GM23338 (cell line): ENCODE data around the gene TPSAB1. TPM values are rescaled to one million over a fixed set of nuclear protein-coding genes. Genes with fewer than 3 reads are reported as not detected.

ENCODE experiments used
- ATAC-seq: fragments of 200-7000 bp; cut with Tn5 transposase; 3 replicates; pipeline ENCODE4 v1.9.1; 2020
- DNase-seq: peaks from one replicate; pipeline ENCODE4 v3.0.0-alpha.2; 2015; ENCODE audit warnings: low spot score
- H2AFZ ChIP-seq: fragments of 200-600 bp; sonication (generic); 2 replicates; pipeline ENCODE4 v1.8.0; 2016; ENCODE audit warnings: antibody characterized with exemption, mild to moderate bottlenecking, moderate library complexity
- H3F3A ChIP-seq: fragments of 200-600 bp; sonication (generic); replicated peaks from 2 replicates; pipeline ENCODE4 v1.8.0; 2017; ENCODE audit warnings: antibody characterized with exemption, mixed run types, low read depth
- H3K27ac ChIP-seq: fragments of 200-600 bp; sonication (generic); 2 replicates; pipeline ENCODE4 v1.6.1; 2016; ENCODE audit warnings: low read depth
- H3K27me3 ChIP-seq: fragments of 200-600 bp; sonication (generic); 2 replicates; pipeline ENCODE4 v1.8.0; 2016; ENCODE audit warnings: mild to moderate bottlenecking, mixed run types, moderate library complexity; ENCODE audit not compliant: insufficient read depth
- H3K36me3 ChIP-seq: fragments of 200-600 bp; sonication (generic); 2 replicates; pipeline ENCODE4 v1.8.0; 2016; ENCODE audit warnings: mild to moderate bottlenecking; ENCODE audit not compliant: insufficient read depth
- H3K4me1 ChIP-seq: fragments of 200-600 bp; sonication (generic); 2 replicates; pipeline ENCODE4 v1.8.0; 2016; ENCODE audit warnings: mild to moderate bottlenecking, moderate library complexity; ENCODE audit not compliant: insufficient read depth
- H3K4me2 ChIP-seq: fragments of 200-600 bp; sonication (generic); 2 replicates; pipeline ENCODE4 v1.7.1; 2017; ENCODE audit warnings: mixed run types
- H3K4me3 ChIP-seq: fragments of 200-600 bp; sonication (generic); 2 replicates; pipeline ENCODE4 v1.6.1; 2016; ENCODE audit warnings: mixed run types
- H3K79me2 ChIP-seq: fragments of 200-600 bp; sonication (generic); replicated peaks from 2 replicates; pipeline ENCODE4 v1.8.0; 2017; ENCODE audit warnings: mild to moderate bottlenecking; ENCODE audit not compliant: insufficient read depth
- H3K9me2 ChIP-seq: fragments of 200-600 bp; sonication (generic); 2 replicates; pipeline ENCODE4 v1.8.0; 2017; ENCODE audit not compliant: insufficient read depth
- H4K20me1 ChIP-seq: fragments of 200-600 bp; sonication (generic); replicated peaks from 2 replicates; pipeline ENCODE4 v1.8.0; 2017; ENCODE audit warnings: mild to moderate bottlenecking; ENCODE audit not compliant: insufficient read depth
- H3K27ac Mint-ChIP-seq: 2 replicates; pipeline ENCODE4 v1.8.0; 2020; ENCODE audit warnings: inconsistent platforms, mild to moderate bottlenecking, moderate library complexity, mixed read lengths
- H3K27me3 Mint-ChIP-seq: 3 replicates; pipeline ENCODE4 v1.8.0; 2022; ENCODE audit warnings: low read depth, mild to moderate bottlenecking, moderate library complexity, mixed read lengths, inconsistent platforms; ENCODE audit not compliant: insufficient read depth, poor library complexity
- H3K36me3 Mint-ChIP-seq: 3 replicates; pipeline ENCODE4 v1.8.0; 2021; ENCODE audit warnings: low read depth, mild to moderate bottlenecking, inconsistent platforms, moderate library complexity, mixed read lengths
- H3K4me1 Mint-ChIP-seq: 3 replicates; pipeline ENCODE4 v1.8.0; 2020; ENCODE audit warnings: mild to moderate bottlenecking, inconsistent platforms, mixed read lengths
- H3K4me3 Mint-ChIP-seq: 3 replicates; pipeline ENCODE4 v1.8.0; 2021; ENCODE audit warnings: moderate library complexity, mild to moderate bottlenecking, inconsistent platforms, mixed read lengths
- H3K9me3 Mint-ChIP-seq: 3 replicates; pipeline ENCODE4 v1.8.0; 2020; ENCODE audit warnings: moderate library complexity, mild to moderate bottlenecking, inconsistent platforms, mixed read lengths
- CREB1 ChIP-seq: fragments of 250-450 bp; sonication (Bioruptor Pico); IDR thresholded peaks from 2 replicates; pipeline ENCODE4 v1.5.0; 2020; ENCODE audit warnings: low read depth, mild to moderate bottlenecking, moderate library complexity
- EZH2phosphoT487 ChIP-seq: fragments of 200-600 bp; sonication (generic); IDR thresholded peaks from one replicate; pipeline ENCODE4 v1.8.1; 2018; ENCODE audit warnings: antibody characterized with exemption; ENCODE audit not compliant: unreplicated experiment
- STAT1 ChIP-seq: IDR thresholded peaks from one replicate; pipeline ENCODE4 v1.6.1; 2016; ENCODE audit warnings: antibody characterized with exemption; ENCODE audit not compliant: unreplicated experiment
- polyA plus RNA-seq: library from polyadenylated mRNA; unstranded; fragments of >200 nt; fragmentation: Nextera tagmentation; extraction: Ambion mirVana; gene quantifications from 2 replicates; pipeline ENCODE4 v1.2.1, GENCODE V29; 2016
- total RNA-seq: library from RNA; depleted of rRNA; stranded (reverse); fragments of >200 nt; shearing (Covaris generic); gene quantifications from 2 replicates; pipeline ENCODE4 v1.2.3, GENCODE V29; 2014
- TF ChIP-seq, protein P1 (sequence below): fragments of 250-450 bp; sonication (Bioruptor Pico); IDR thresholded peaks from 2 replicates; pipeline ENCODE4 v1.5.0; 2020; ENCODE audit warnings: mild to moderate bottlenecking, moderate library complexity
- TF ChIP-seq, protein P2 (sequence below): IDR thresholded peaks from one replicate; pipeline ENCODE4 v1.6.1; 2018; ENCODE audit warnings: antibody characterized with exemption; ENCODE audit not compliant: unreplicated experiment

TPSAB1 gene
- total and polyA plus RNA-seq, 2 experiments from 2014 or later, result not detected

DNA sequence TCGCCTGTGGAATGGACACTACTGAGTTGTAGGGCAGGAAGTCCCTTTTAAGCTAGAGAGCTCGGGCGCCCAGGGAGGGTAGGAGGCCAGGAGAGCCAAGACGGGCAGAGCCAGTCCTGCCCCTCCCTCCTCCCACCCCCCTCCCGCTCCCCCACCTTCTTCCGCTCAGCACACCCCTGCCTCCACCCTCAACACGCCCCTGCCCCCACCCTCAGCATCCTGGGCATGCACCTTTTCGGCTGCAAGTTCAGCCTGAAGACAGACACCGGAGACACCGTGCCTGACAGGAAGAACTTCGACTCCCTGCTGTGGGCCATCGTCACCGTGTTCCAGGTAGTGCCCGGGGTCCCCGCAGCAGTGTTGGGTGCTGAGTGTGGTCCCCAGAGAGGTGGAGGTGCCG, 33.7 kb upstream of the TPSAB1 start:
- no peaks in the 10 kb centered on the region for H3K27me3 ChIP-seq
- H3K27me3 Mint-ChIP-seq, result peaks cover 19% of the 10 kb centered on the region

DNA sequence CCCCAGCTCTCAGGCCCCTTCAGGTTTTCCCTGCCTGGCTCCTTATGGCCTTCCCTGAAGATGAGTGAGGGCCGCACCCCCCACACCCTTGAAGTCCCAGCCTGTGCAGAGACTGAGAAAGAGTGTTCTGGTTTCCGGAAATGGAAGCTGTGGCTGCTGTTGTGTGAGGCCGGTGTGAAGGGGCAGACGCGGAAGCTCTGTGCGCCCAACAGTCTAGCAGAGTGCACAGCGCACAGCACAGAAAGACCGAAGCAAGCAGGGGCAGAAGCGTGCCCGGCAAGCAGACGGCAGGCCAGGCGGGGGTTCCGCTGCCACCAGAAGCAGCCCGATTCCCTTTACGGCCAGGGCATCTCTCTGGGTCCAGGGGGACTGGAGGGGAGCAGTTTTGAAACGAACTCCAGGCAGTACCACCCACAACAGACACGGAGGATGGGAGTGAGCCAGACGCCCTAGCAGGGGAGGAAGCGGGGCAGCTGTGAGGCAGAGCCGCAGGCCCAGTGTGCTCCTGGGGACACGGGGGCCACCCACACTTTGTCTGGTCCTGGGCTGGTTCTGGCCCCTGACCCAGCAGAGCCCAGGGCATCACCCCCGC, 32.2 kb upstream of the TPSAB1 start:
- TF ChIP-seq, protein P1, sequence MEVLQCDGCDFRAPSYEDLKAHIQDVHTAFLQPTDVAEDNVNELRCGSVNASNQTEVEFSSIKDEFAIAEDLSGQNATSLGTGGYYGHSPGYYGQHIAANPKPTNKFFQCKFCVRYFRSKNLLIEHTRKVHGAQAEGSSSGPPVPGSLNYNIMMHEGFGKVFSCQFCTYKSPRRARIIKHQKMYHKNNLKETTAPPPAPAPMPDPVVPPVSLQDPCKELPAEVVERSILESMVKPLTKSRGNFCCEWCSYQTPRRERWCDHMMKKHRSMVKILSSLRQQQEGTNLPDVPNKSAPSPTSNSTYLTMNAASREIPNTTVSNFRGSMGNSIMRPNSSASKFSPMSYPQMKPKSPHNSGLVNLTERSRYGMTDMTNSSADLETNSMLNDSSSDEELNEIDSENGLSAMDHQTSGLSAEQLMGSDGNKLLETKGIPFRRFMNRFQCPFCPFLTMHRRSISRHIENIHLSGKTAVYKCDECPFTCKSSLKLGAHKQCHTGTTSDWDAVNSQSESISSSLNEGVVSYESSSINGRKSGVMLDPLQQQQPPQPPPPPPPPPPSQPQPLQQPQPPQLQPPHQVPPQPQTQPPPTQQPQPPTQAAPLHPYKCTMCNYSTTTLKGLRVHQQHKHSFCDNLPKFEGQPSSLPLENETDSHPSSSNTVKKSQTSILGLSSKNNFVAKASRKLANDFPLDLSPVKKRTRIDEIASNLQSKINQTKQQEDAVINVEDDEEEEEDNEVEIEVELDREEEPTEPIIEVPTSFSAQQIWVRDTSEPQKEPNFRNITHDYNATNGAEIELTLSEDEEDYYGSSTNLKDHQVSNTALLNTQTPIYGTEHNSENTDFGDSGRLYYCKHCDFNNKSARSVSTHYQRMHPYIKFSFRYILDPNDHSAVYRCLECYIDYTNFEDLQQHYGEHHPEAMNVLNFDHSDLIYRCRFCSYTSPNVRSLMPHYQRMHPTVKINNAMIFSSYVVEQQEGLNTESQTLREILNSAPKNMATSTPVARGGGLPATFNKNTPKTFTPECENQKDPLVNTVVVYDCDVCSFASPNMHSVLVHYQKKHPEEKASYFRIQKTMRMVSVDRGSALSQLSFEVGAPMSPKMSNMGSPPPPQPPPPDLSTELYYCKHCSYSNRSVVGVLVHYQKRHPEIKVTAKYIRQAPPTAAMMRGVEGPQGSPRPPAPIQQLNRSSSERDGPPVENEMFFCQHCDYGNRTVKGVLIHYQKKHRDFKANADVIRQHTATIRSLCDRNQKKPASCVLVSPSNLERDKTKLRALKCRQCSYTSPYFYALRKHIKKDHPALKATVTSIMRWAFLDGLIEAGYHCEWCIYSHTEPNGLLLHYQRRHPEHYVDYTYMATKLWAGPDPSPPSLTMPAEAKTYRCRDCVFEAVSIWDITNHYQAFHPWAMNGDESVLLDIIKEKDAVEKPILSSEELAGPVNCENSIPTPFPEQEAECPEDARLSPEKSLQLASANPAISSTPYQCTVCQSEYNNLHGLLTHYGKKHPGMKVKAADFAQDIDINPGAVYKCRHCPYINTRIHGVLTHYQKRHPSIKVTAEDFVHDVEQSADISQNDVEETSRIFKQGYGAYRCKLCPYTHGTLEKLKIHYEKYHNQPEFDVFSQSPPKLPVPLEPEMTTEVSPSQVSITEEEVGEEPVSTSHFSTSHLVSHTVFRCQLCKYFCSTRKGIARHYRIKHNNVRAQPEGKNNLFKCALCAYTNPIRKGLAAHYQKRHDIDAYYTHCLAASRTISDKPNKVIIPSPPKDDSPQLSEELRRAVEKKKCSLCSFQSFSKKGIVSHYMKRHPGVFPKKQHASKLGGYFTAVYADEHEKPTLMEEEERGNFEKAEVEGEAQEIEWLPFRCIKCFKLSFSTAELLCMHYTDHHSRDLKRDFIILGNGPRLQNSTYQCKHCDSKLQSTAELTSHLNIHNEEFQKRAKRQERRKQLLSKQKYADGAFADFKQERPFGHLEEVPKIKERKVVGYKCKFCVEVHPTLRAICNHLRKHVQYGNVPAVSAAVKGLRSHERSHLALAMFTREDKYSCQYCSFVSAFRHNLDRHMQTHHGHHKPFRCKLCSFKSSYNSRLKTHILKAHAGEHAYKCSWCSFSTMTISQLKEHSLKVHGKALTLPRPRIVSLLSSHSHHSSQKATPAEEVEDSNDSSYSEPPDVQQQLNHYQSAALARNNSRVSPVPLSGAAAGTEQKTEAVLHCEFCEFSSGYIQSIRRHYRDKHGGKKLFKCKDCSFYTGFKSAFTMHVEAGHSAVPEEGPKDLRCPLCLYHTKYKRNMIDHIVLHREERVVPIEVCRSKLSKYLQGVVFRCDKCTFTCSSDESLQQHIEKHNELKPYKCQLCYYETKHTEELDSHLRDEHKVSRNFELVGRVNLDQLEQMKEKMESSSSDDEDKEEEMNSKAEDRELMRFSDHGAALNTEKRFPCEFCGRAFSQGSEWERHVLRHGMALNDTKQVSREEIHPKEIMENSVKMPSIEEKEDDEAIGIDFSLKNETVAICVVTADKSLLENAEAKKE (CRISPR knock-in tag), result no peak
- no peak for TF ChIP-seq STAT1
- H3K4me3 Mint-ChIP-seq, result no peak overlapping the region
- H3K9me3 Mint-ChIP-seq, result no peaks in the 10 kb centered on the region
- H3F3A ChIP-seq, result no peaks in the 10 kb centered on the region
- peaks cover 3% of the 10 kb centered on the region; the same call in 1 of the 3 replicates for H3K36me3 Mint-ChIP-seq
- no peak overlapping the region for H3K4me3 ChIP-seq
- H3K27me3 ChIP-seq, result no peaks in the 10 kb centered on the region
- H3K36me3 ChIP-seq, result no peaks in the 10 kb centered on the region
- H3K9me2 ChIP-seq, result no peaks in the 10 kb centered on the region
- peaks cover 18% of the 10 kb centered on the region for H3K27me3 Mint-ChIP-seq
- H3K27ac ChIP-seq, result no peak overlapping the region
- no peak overlapping the region for H3K4me2 ChIP-seq
- H3K4me1 ChIP-seq, result no peaks in the 10 kb centered on the region
- no peaks in the 10 kb centered on the region for H3K4me1 Mint-ChIP-seq
- no peaks in the 10 kb centered on the region for H4K20me1 ChIP-seq
- no peak overlapping the region for H2AFZ ChIP-seq
- DNase-seq (no peak), ATAC-seq (no peak)
- H3K27ac Mint-ChIP-seq, result no peak overlapping the region
- H3K79me2 ChIP-seq, result no peaks in the 10 kb centered on the region

More for the DNA sequence above, 33.7 kb upstream of the TPSAB1 start:
- no peak overlapping the region for H3K27ac Mint-ChIP-seq
- Histone ChIP-seq H3K79me2 (no peaks in the 10 kb centered on the region), H3K4me2 (no peak overlapping the region), H2AFZ (no peak overlapping the region), H4K20me1 (no peaks in the 10 kb centered on the region), H3K27ac (no peak overlapping the region), H3F3A (no peaks in the 10 kb centered on the region), H3K4me3 (no peak overlapping the region), H3K36me3 (no peaks in the 10 kb centered on the region), H3K9me2 (no peaks in the 10 kb centered on the region), H3K4me1 (no peaks in the 10 kb centered on the region)
- no peaks in the 10 kb centered on the region for H3K9me3 Mint-ChIP-seq
- ATAC-seq (no peak), DNase-seq (no peak)
- peaks cover 3% of the 10 kb centered on the region; the same call in 1 of the 3 replicates for H3K36me3 Mint-ChIP-seq
- no peaks in the 10 kb centered on the region for H3K4me1 Mint-ChIP-seq
- no peak overlapping the region for H3K4me3 Mint-ChIP-seq
- TF ChIP-seq, protein P2, sequence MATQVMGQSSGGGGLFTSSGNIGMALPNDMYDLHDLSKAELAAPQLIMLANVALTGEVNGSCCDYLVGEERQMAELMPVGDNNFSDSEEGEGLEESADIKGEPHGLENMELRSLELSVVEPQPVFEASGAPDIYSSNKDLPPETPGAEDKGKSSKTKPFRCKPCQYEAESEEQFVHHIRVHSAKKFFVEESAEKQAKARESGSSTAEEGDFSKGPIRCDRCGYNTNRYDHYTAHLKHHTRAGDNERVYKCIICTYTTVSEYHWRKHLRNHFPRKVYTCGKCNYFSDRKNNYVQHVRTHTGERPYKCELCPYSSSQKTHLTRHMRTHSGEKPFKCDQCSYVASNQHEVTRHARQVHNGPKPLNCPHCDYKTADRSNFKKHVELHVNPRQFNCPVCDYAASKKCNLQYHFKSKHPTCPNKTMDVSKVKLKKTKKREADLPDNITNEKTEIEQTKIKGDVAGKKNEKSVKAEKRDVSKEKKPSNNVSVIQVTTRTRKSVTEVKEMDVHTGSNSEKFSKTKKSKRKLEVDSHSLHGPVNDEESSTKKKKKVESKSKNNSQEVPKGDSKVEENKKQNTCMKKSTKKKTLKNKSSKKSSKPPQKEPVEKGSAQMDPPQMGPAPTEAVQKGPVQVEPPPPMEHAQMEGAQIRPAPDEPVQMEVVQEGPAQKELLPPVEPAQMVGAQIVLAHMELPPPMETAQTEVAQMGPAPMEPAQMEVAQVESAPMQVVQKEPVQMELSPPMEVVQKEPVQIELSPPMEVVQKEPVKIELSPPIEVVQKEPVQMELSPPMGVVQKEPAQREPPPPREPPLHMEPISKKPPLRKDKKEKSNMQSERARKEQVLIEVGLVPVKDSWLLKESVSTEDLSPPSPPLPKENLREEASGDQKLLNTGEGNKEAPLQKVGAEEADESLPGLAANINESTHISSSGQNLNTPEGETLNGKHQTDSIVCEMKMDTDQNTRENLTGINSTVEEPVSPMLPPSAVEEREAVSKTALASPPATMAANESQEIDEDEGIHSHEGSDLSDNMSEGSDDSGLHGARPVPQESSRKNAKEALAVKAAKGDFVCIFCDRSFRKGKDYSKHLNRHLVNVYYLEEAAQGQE, result no peak
- TF ChIP-seq CREB1 (no peak), EZH2phosphoT487 (no peak)
